Measurements from ENCODE around the gene COL5A1.

The COL5A1 gene

GRCh38 chr9:134689321-134690181 is 47.9 kb downstream of the COL5A1 start:
- H3K9me3 ChIP-seq (ENCODE audit: control insufficient read depth, low read length), result no peaks in the 10 kb centered on the region
- no peak overlapping the region for H3K4me3 ChIP-seq (ENCODE audit: low read length)
- no peaks in the 10 kb centered on the region for H3K4me1 ChIP-seq (ENCODE audit: control insufficient read depth, insufficient read depth, low read length)
- no peaks in the 10 kb centered on the region for H3K36me3 ChIP-seq (ENCODE audit: control insufficient read depth, insufficient read depth, low read length)
- no peaks in the 10 kb centered on the region for H3K27me3 ChIP-seq (ENCODE audit: control insufficient read depth, insufficient read depth, low read length)
- H3K9ac ChIP-seq (ENCODE audit: low read length), result no peak overlapping the region

GRCh38 chr9:134690301-134690751 is 48.7 kb downstream of the COL5A1 start:
- no peaks in the 10 kb centered on the region for H3K36me3 ChIP-seq (ENCODE audit: control insufficient read depth, insufficient read depth, low read length)
- no peaks in the 10 kb centered on the region for H3K4me1 ChIP-seq (ENCODE audit: control insufficient read depth, insufficient read depth, low read length)
- H3K9ac ChIP-seq (ENCODE audit: low read length), result no peak overlapping the region
- no peaks in the 10 kb centered on the region for H3K9me3 ChIP-seq (ENCODE audit: control insufficient read depth, low read length)
- no peaks in the 10 kb centered on the region for H3K27me3 ChIP-seq (ENCODE audit: control insufficient read depth, insufficient read depth, low read length)
- H3K4me3 ChIP-seq (ENCODE audit: low read length), result no peak overlapping the region

GRCh38 chr9:134690946-134691694 is 49.5 kb downstream of the COL5A1 start:
- no peaks in the 10 kb centered on the region for H3K9me3 ChIP-seq (ENCODE audit: control insufficient read depth, low read length)
- H3K36me3 ChIP-seq (ENCODE audit: control insufficient read depth, insufficient read depth, low read length), result no peaks in the 10 kb centered on the region
- no peak overlapping the region for H3K4me3 ChIP-seq (ENCODE audit: low read length)
- H3K9ac ChIP-seq (ENCODE audit: low read length), result no peak overlapping the region
- H3K27me3 ChIP-seq (ENCODE audit: control insufficient read depth, insufficient read depth, low read length), result no peaks in the 10 kb centered on the region
- H3K4me1 ChIP-seq (ENCODE audit: control insufficient read depth, insufficient read depth, low read length), result no peaks in the 10 kb centered on the region

- Histone ChIP-seq H3K36me3 (ENCODE audit: control insufficient read depth, insufficient read depth, low read length) (no peaks in the 10 kb centered on the region), H3K27me3 (ENCODE audit: control insufficient read depth, insufficient read depth, low read length) (no peaks in the 10 kb centered on the region), H3K4me1 (ENCODE audit: control insufficient read depth, insufficient read depth, low read length) (no peaks in the 10 kb centered on the region), H3K9me3 (ENCODE audit: control insufficient read depth, low read length) (no peaks in the 10 kb centered on the region), H3K4me3 (ENCODE audit: low read length) (no peak overlapping the region), H3K9ac (ENCODE audit: low read length) (no peak overlapping the region)
These were observed 50.3 kb downstream of the COL5A1 start for GRCh38 chr9:134691695-134692572.

GRCh38 chr9:134692573-134692860 is 50.9 kb downstream of the COL5A1 start:
- H3K4me1 ChIP-seq (ENCODE audit: control insufficient read depth, insufficient read depth, low read length), result no peaks in the 10 kb centered on the region
- H3K36me3 ChIP-seq (ENCODE audit: control insufficient read depth, insufficient read depth, low read length), result no peaks in the 10 kb centered on the region
- H3K4me3 ChIP-seq (ENCODE audit: low read length), result no peak overlapping the region
- no peaks in the 10 kb centered on the region for H3K27me3 ChIP-seq (ENCODE audit: control insufficient read depth, insufficient read depth, low read length)
- H3K9ac ChIP-seq (ENCODE audit: low read length), result no peak overlapping the region
- H3K9me3 ChIP-seq (ENCODE audit: control insufficient read depth, low read length), result no peaks in the 10 kb centered on the region

- no peaks in the 10 kb centered on the region for H3K27me3 ChIP-seq (ENCODE audit: control insufficient read depth, insufficient read depth, low read length)
- no peaks in the 10 kb centered on the region for H3K36me3 ChIP-seq (ENCODE audit: control insufficient read depth, insufficient read depth, low read length)
- no peaks in the 10 kb centered on the region for H3K9me3 ChIP-seq (ENCODE audit: control insufficient read depth, low read length)
- H3K9ac ChIP-seq (ENCODE audit: low read length), result no peak overlapping the region
- no peaks in the 10 kb centered on the region for H3K4me1 ChIP-seq (ENCODE audit: control insufficient read depth, insufficient read depth, low read length)
- H3K4me3 ChIP-seq (ENCODE audit: low read length), result no peak overlapping the region
These were observed 51.4 kb downstream of the COL5A1 start for GRCh38 chr9:134693011-134693410.

GRCh38 chr9:134693641-134694367 is 52.2 kb downstream of the COL5A1 start:
- Histone ChIP-seq H3K4me1 (ENCODE audit: control insufficient read depth, insufficient read depth, low read length) (peaks cover 2% of the 10 kb centered on the region), H3K9ac (ENCODE audit: low read length) (no peak overlapping the region)

GRCh38 chr9:134694368-134694665 is 52.7 kb downstream of the COL5A1 start:
- no peaks in the 10 kb centered on the region for H3K9me3 ChIP-seq (ENCODE audit: control insufficient read depth, low read length)
- H3K36me3 ChIP-seq (ENCODE audit: control insufficient read depth, insufficient read depth, low read length), result no peaks in the 10 kb centered on the region
- no peak overlapping the region for H3K9ac ChIP-seq (ENCODE audit: low read length)
- peaks cover 3% of the 10 kb centered on the region for H3K4me1 ChIP-seq (ENCODE audit: control insufficient read depth, insufficient read depth, low read length)
- H3K27me3 ChIP-seq (ENCODE audit: control insufficient read depth, insufficient read depth, low read length), result no peaks in the 10 kb centered on the region
- H3K4me3 ChIP-seq (ENCODE audit: low read length), result no peak overlapping the region

More at GRCh38 chr9:134693641-134694367, 52.2 kb downstream of the COL5A1 start:
- Histone ChIP-seq H3K9me3 (ENCODE audit: control insufficient read depth, low read length) (no peaks in the 10 kb centered on the region), H3K36me3 (ENCODE audit: control insufficient read depth, insufficient read depth, low read length) (no peaks in the 10 kb centered on the region), H3K4me3 (ENCODE audit: low read length) (no peak overlapping the region), H3K27me3 (ENCODE audit: control insufficient read depth, insufficient read depth, low read length) (no peaks in the 10 kb centered on the region)

- H3K27me3 ChIP-seq (ENCODE audit: control insufficient read depth, insufficient read depth, low read length), result no peaks in the 10 kb centered on the region
- no peaks in the 10 kb centered on the region for H3K36me3 ChIP-seq (ENCODE audit: control insufficient read depth, insufficient read depth, low read length)
- H3K4me3 ChIP-seq (ENCODE audit: low read length), result no peak overlapping the region
- H3K9me3 ChIP-seq (ENCODE audit: control insufficient read depth, low read length), result no peaks in the 10 kb centered on the region
- peaks cover 3% of the 10 kb centered on the region for H3K4me1 ChIP-seq (ENCODE audit: control insufficient read depth, insufficient read depth, low read length)
- no peak overlapping the region for H3K9ac ChIP-seq (ENCODE audit: low read length)
These were observed 53.1 kb downstream of the COL5A1 start for GRCh38 chr9:134694714-134695113.

- no peak overlapping the region for H3K4me3 ChIP-seq (ENCODE audit: low read length)
- no peaks in the 10 kb centered on the region for H3K36me3 ChIP-seq (ENCODE audit: control insufficient read depth, insufficient read depth, low read length)
- H3K4me1 ChIP-seq (ENCODE audit: control insufficient read depth, insufficient read depth, low read length), result peaks cover 3% of the 10 kb centered on the region
- no peaks in the 10 kb centered on the region for H3K9me3 ChIP-seq (ENCODE audit: control insufficient read depth, low read length)
- no peaks in the 10 kb centered on the region for H3K27me3 ChIP-seq (ENCODE audit: control insufficient read depth, insufficient read depth, low read length)
- no peak overlapping the region for H3K9ac ChIP-seq (ENCODE audit: low read length)
These were observed 53.5 kb downstream of the COL5A1 start for GRCh38 chr9:134695144-134695543.

- Histone ChIP-seq H3K36me3 (ENCODE audit: control insufficient read depth, insufficient read depth, low read length) (no peaks in the 10 kb centered on the region), H3K9ac (ENCODE audit: low read length) (no peak overlapping the region), H3K9me3 (ENCODE audit: control insufficient read depth, low read length) (no peaks in the 10 kb centered on the region), H3K4me3 (ENCODE audit: low read length) (no peak overlapping the region), H3K4me1 (ENCODE audit: control insufficient read depth, insufficient read depth, low read length) (peaks cover 3% of the 10 kb centered on the region), H3K27me3 (ENCODE audit: control insufficient read depth, insufficient read depth, low read length) (no peaks in the 10 kb centered on the region)
These were observed 54.8 kb downstream of the COL5A1 start for GRCh38 chr9:134696433-134696832.

Measured in mucosa of stomach (tissue), 1 donor.